ENCODE results near the gene PIK3CA. TPM values are rescaled to one million over a fixed set of nuclear protein-coding genes. Genes with fewer than 3 reads are reported as not detected.

The PIK3CA gene
- total RNA-seq, 1 donor from 2014 or later: 28.0 TPM

DNA sequence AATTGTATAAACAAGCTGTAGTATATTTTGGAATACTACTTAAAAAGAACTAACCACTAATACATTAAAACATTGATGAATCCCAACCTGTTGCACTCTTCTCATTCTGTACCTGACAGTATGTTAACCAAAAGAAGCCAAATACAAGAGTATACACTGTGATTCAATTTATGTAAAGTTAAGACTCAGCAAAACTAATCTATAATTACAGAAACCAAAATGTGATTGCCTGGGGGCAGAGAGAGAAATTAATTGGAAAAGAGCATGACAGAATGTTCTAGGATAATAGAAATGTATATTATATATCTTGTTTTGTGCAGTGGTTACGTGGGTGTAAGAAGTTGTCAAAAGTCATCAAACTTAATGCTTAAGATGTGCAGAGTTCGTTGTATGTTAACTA, 31.1 kb downstream of the PIK3CA start:
- H3K36me3 Mint-ChIP-seq (ENCODE audit: low read depth, unreplicated experiment): no peaks in the 10 kb centered on the region
- no peak for DNase-seq (ENCODE audit: low read depth)
- no peak for TF ChIP-seq EZH2 (IDR thresholded peaks at IDR 0.05; ENCODE audit: insufficient read depth, low read length)
- TF ChIP-seq, protein P1, sequence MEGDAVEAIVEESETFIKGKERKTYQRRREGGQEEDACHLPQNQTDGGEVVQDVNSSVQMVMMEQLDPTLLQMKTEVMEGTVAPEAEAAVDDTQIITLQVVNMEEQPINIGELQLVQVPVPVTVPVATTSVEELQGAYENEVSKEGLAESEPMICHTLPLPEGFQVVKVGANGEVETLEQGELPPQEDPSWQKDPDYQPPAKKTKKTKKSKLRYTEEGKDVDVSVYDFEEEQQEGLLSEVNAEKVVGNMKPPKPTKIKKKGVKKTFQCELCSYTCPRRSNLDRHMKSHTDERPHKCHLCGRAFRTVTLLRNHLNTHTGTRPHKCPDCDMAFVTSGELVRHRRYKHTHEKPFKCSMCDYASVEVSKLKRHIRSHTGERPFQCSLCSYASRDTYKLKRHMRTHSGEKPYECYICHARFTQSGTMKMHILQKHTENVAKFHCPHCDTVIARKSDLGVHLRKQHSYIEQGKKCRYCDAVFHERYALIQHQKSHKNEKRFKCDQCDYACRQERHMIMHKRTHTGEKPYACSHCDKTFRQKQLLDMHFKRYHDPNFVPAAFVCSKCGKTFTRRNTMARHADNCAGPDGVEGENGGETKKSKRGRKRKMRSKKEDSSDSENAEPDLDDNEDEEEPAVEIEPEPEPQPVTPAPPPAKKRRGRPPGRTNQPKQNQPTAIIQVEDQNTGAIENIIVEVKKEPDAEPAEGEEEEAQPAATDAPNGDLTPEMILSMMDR (IDR thresholded peaks at IDR 0.05; ENCODE audit: insufficient read depth, low read depth, low read length): no peak
- peaks cover 39% of the 10 kb centered on the region for H4K20me1 ChIP-seq (ENCODE audit: insufficient read depth, low read length)
- H3K9me3 ChIP-seq (ENCODE audit: insufficient read depth, low read depth, low read length): no peaks in the 10 kb centered on the region
- H3K4me2 ChIP-seq (ENCODE audit: low read length): no peak overlapping the region
- H3K79me2 ChIP-seq (ENCODE audit: insufficient read depth, low read length): peaks cover 65% of the 10 kb centered on the region
- H3K27ac Mint-ChIP-seq (ENCODE audit: unreplicated experiment): no peak overlapping the region
- no peak overlapping the region for H3K4me3 ChIP-seq (ENCODE audit: insufficient read depth, low read depth, low read length)
- H3K27ac ChIP-seq (ENCODE audit: low read depth, low read length): no peak overlapping the region
- H3K27me3 ChIP-seq (ENCODE audit: insufficient read depth, low read length): no peaks in the 10 kb centered on the region
- no peak overlapping the region for H2AFZ ChIP-seq (ENCODE audit: low read depth, low read length)
- no peaks in the 10 kb centered on the region for H3K9me3 Mint-ChIP-seq (ENCODE audit: unreplicated experiment)
- no peak overlapping the region for H3K4me3 Mint-ChIP-seq (ENCODE audit: unreplicated experiment)
- H3K4me1 Mint-ChIP-seq (ENCODE audit: low read depth, unreplicated experiment): peaks cover 31% of the 10 kb centered on the region
- no peaks in the 10 kb centered on the region for H3K36me3 ChIP-seq (ENCODE audit: insufficient read depth, low read length)
- no peak overlapping the region for H3K9ac ChIP-seq (ENCODE audit: low read length)
- H3K4me1 ChIP-seq (ENCODE audit: insufficient read depth, low read length): peaks cover 20% of the 10 kb centered on the region
- no peak for FAIRE-seq
- no peaks in the 10 kb centered on the region for H3K27me3 Mint-ChIP-seq (ENCODE audit: low read depth, unreplicated experiment)

DNA sequence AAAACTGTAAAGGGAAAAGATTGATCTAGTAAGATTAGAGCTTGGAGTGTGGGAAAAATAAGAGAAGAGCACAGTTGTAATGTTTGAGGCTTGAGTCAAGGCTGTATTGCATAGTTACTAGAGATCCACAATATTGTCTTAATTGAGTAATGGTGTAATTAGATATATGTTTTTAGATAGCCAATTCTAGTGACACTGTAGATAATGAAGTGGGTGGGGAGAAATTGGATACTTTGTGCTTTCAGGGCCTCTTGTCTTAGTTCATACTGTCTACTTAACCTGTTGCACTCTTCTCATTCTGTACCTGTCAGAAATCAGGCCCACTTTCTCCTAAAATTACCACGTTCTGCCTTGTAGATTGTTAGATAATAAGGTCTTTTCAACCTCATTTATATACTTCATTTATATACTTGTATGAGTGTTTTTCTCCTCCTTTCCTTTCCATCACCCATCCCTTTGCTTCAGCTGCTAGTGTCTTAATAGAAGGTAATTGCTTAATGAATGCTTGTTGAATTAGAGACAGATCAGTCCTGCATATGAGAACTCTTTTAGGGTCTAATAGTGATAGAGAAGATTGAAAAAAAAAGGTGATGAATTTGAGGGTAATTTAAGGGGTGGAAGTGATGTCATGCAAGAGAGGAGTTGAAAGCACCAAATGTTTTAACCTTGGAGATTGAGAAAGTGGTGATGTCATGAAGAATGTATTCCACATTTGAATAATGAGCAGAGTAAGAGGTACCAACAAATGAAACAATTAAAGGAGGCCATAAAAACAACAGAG, 32.0 kb downstream of the PIK3CA start:
- Mint-ChIP-seq H3K27me3 (ENCODE audit: low read depth, unreplicated experiment) (no peaks in the 10 kb centered on the region), H3K27ac (ENCODE audit: unreplicated experiment) (no peak overlapping the region), H3K4me1 (ENCODE audit: low read depth, unreplicated experiment) (peaks cover 27% of the 10 kb centered on the region), H3K9me3 (ENCODE audit: unreplicated experiment) (no peaks in the 10 kb centered on the region), H3K4me3 (ENCODE audit: unreplicated experiment) (no peak overlapping the region), H3K36me3 (ENCODE audit: low read depth, unreplicated experiment) (no peaks in the 10 kb centered on the region)
- H3K4me1 ChIP-seq (ENCODE audit: insufficient read depth, low read length): peaks cover 18% of the 10 kb centered on the region
- peak; percentile 49 for DNase-seq (ENCODE audit: low read depth)
- no peaks in the 10 kb centered on the region for H3K36me3 ChIP-seq (ENCODE audit: insufficient read depth, low read length)
- TF ChIP-seq, protein P1 (IDR thresholded peaks at IDR 0.05; ENCODE audit: insufficient read depth, low read depth, low read length): no peak
- no peak for TF ChIP-seq EZH2 (IDR thresholded peaks at IDR 0.05; ENCODE audit: insufficient read depth, low read length)
- no peak overlapping the region for H3K4me2 ChIP-seq (ENCODE audit: low read length)
- no peak overlapping the region for H2AFZ ChIP-seq (ENCODE audit: low read depth, low read length)
- no peaks in the 10 kb centered on the region for H3K9me3 ChIP-seq (ENCODE audit: insufficient read depth, low read depth, low read length)
- peaks cover 70% of the 10 kb centered on the region for H3K79me2 ChIP-seq (ENCODE audit: insufficient read depth, low read length)
- peak overlapping the region; percentile 64 for H3K27ac ChIP-seq (ENCODE audit: low read depth, low read length)
- no peak overlapping the region for H3K9ac ChIP-seq (ENCODE audit: low read length)
- H3K27me3 ChIP-seq (ENCODE audit: insufficient read depth, low read length): no peaks in the 10 kb centered on the region
- no peak overlapping the region for H3K4me3 ChIP-seq (ENCODE audit: insufficient read depth, low read depth, low read length)
- no peak for FAIRE-seq
- H4K20me1 ChIP-seq (ENCODE audit: insufficient read depth, low read length): peaks cover 46% of the 10 kb centered on the region

DNA sequence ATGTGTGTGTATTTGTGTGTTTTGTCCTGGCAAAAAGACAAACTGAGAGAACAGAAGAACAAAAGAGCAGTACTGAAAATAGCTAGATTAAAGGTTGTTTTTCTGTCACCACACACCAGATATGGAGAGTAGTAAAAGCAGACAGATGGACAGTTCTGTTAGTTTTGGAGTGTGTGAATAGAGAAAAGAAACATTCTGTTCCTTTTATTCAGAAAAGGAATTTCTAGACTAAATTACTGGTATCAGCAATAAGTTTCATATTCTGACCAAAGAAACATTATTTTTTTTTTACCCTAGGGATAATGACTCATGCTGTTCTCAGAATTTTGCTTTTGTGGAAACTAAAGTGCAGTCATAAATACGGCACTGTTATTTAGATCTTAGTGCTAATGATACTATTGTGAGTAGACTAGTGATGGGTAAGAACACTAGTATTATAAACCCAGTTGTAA, 32.9 kb downstream of the PIK3CA start:
- Histone ChIP-seq H3K27me3 (ENCODE audit: insufficient read depth, low read length) (no peaks in the 10 kb centered on the region), H3K9ac (ENCODE audit: low read length) (peak overlapping the region; percentile 58), H3K36me3 (ENCODE audit: insufficient read depth, low read length) (no peaks in the 10 kb centered on the region), H3K4me1 (ENCODE audit: insufficient read depth, low read length) (peaks cover 16% of the 10 kb centered on the region), H2AFZ (ENCODE audit: low read depth, low read length) (no peak overlapping the region), H3K4me3 (ENCODE audit: insufficient read depth, low read depth, low read length) (no peak overlapping the region), H3K79me2 (ENCODE audit: insufficient read depth, low read length) (peaks cover 73% of the 10 kb centered on the region), H3K4me2 (ENCODE audit: low read length) (peak overlapping the region; percentile 74), H4K20me1 (ENCODE audit: insufficient read depth, low read length) (peaks cover 48% of the 10 kb centered on the region), H3K27ac (ENCODE audit: low read depth, low read length) (peak overlapping the region; percentile 64), H3K9me3 (ENCODE audit: insufficient read depth, low read depth, low read length) (no peaks in the 10 kb centered on the region)
- Mint-ChIP-seq H3K4me1 (ENCODE audit: low read depth, unreplicated experiment) (peaks cover 18% of the 10 kb centered on the region), H3K36me3 (ENCODE audit: low read depth, unreplicated experiment) (no peaks in the 10 kb centered on the region), H3K9me3 (ENCODE audit: unreplicated experiment) (no peaks in the 10 kb centered on the region), H3K27ac (ENCODE audit: unreplicated experiment) (peak overlapping the region; percentile 63), H3K27me3 (ENCODE audit: low read depth, unreplicated experiment) (no peaks in the 10 kb centered on the region), H3K4me3 (ENCODE audit: unreplicated experiment) (no peak overlapping the region)
- TF ChIP-seq EZH2 (IDR thresholded peaks at IDR 0.05; ENCODE audit: insufficient read depth, low read length): no peak
- TF ChIP-seq, protein P1 (IDR thresholded peaks at IDR 0.05; ENCODE audit: insufficient read depth, low read depth, low read length): no peak
- peak; percentile 54 for DNase-seq (ENCODE audit: low read depth)
- peak; percentile 69 for FAIRE-seq
